GM23338 (cell line): Measurements from ENCODE around the gene PRM1. TPM values are rescaled to one million over a fixed set of nuclear protein-coding genes. Genes with fewer than 3 reads are reported as not detected.
A peak's percentile ranks its signal among the peaks of the same experiment; 100 is the strongest.

Experiments used
- ATAC-seq: fragments of 200-7000 bp; cut with Tn5 transposase; 3 replicates; pipeline ENCODE4 v1.9.1; 2020
- DNase-seq: peaks from one replicate; pipeline ENCODE4 v3.0.0-alpha.2; 2015; ENCODE audit warnings: low spot score
- H2AFZ ChIP-seq: fragments of 200-600 bp; sonication (generic); 2 replicates; pipeline ENCODE4 v1.8.0; 2016; ENCODE audit warnings: antibody characterized with exemption, mild to moderate bottlenecking, moderate library complexity
- H3F3A ChIP-seq: fragments of 200-600 bp; sonication (generic); replicated peaks from 2 replicates; pipeline ENCODE4 v1.8.0; 2017; ENCODE audit warnings: antibody characterized with exemption, mixed run types, low read depth
- H3K27ac ChIP-seq: fragments of 200-600 bp; sonication (generic); 2 replicates; pipeline ENCODE4 v1.6.1; 2016; ENCODE audit warnings: low read depth
- H3K27me3 ChIP-seq: fragments of 200-600 bp; sonication (generic); 2 replicates; pipeline ENCODE4 v1.8.0; 2016; ENCODE audit warnings: mild to moderate bottlenecking, mixed run types, moderate library complexity; ENCODE audit not compliant: insufficient read depth
- H3K36me3 ChIP-seq: fragments of 200-600 bp; sonication (generic); 2 replicates; pipeline ENCODE4 v1.8.0; 2016; ENCODE audit warnings: mild to moderate bottlenecking; ENCODE audit not compliant: insufficient read depth
- H3K4me1 ChIP-seq: fragments of 200-600 bp; sonication (generic); 2 replicates; pipeline ENCODE4 v1.8.0; 2016; ENCODE audit warnings: mild to moderate bottlenecking, moderate library complexity; ENCODE audit not compliant: insufficient read depth
- H3K4me2 ChIP-seq: fragments of 200-600 bp; sonication (generic); 2 replicates; pipeline ENCODE4 v1.7.1; 2017; ENCODE audit warnings: mixed run types
- H3K4me3 ChIP-seq: fragments of 200-600 bp; sonication (generic); 2 replicates; pipeline ENCODE4 v1.6.1; 2016; ENCODE audit warnings: mixed run types
- H3K79me2 ChIP-seq: fragments of 200-600 bp; sonication (generic); replicated peaks from 2 replicates; pipeline ENCODE4 v1.8.0; 2017; ENCODE audit warnings: mild to moderate bottlenecking; ENCODE audit not compliant: insufficient read depth
- H3K9me2 ChIP-seq: fragments of 200-600 bp; sonication (generic); 2 replicates; pipeline ENCODE4 v1.8.0; 2017; ENCODE audit not compliant: insufficient read depth
- H4K20me1 ChIP-seq: fragments of 200-600 bp; sonication (generic); replicated peaks from 2 replicates; pipeline ENCODE4 v1.8.0; 2017; ENCODE audit warnings: mild to moderate bottlenecking; ENCODE audit not compliant: insufficient read depth
- H3K27ac Mint-ChIP-seq: 2 replicates; pipeline ENCODE4 v1.8.0; 2020; ENCODE audit warnings: inconsistent platforms, mild to moderate bottlenecking, moderate library complexity, mixed read lengths
- H3K27me3 Mint-ChIP-seq: 3 replicates; pipeline ENCODE4 v1.8.0; 2022; ENCODE audit warnings: low read depth, mild to moderate bottlenecking, moderate library complexity, mixed read lengths, inconsistent platforms; ENCODE audit not compliant: insufficient read depth, poor library complexity
- H3K36me3 Mint-ChIP-seq: 3 replicates; pipeline ENCODE4 v1.8.0; 2021; ENCODE audit warnings: low read depth, mild to moderate bottlenecking, inconsistent platforms, moderate library complexity, mixed read lengths
- H3K4me1 Mint-ChIP-seq: 3 replicates; pipeline ENCODE4 v1.8.0; 2020; ENCODE audit warnings: mild to moderate bottlenecking, inconsistent platforms, mixed read lengths
- H3K4me3 Mint-ChIP-seq: 3 replicates; pipeline ENCODE4 v1.8.0; 2021; ENCODE audit warnings: moderate library complexity, mild to moderate bottlenecking, inconsistent platforms, mixed read lengths
- H3K9me3 Mint-ChIP-seq: 3 replicates; pipeline ENCODE4 v1.8.0; 2020; ENCODE audit warnings: moderate library complexity, mild to moderate bottlenecking, inconsistent platforms, mixed read lengths
- EZH2phosphoT487 ChIP-seq: fragments of 200-600 bp; sonication (generic); IDR thresholded peaks from one replicate; pipeline ENCODE4 v1.8.1; 2018; ENCODE audit warnings: antibody characterized with exemption; ENCODE audit not compliant: unreplicated experiment
- ZNF114 ChIP-seq: fragments of 250-450 bp; sonication (Bioruptor Pico); IDR thresholded peaks from 2 replicates; pipeline ENCODE4 v1.5.0; 2020; ENCODE audit warnings: mild to moderate bottlenecking, moderate library complexity
- ZNF331 ChIP-seq: fragments of 250-450 bp; sonication (Bioruptor Pico); IDR thresholded peaks from 2 replicates; pipeline ENCODE4 v1.5.0; 2020; ENCODE audit warnings: low read depth, mild to moderate bottlenecking, moderate library complexity
- polyA plus RNA-seq: library from polyadenylated mRNA; unstranded; fragments of >200 nt; fragmentation: Nextera tagmentation; extraction: Ambion mirVana; gene quantifications from 2 replicates; pipeline ENCODE4 v1.2.1, GENCODE V29; 2016
- total RNA-seq: library from RNA; depleted of rRNA; stranded (reverse); fragments of >200 nt; shearing (Covaris generic); gene quantifications from 2 replicates; pipeline ENCODE4 v1.2.3, GENCODE V29; 2014
- TF ChIP-seq, protein P1 (sequence below): fragments of 250-450 bp; sonication (Bioruptor Pico); IDR thresholded peaks from 2 replicates; pipeline ENCODE4 v1.5.0; 2020; ENCODE audit warnings: mild to moderate bottlenecking, moderate library complexity

The PRM1 gene
- total and polyA plus RNA-seq, 2 experiments from 2014 or later: 1.2 TPM; not detected in 1

DNA sequence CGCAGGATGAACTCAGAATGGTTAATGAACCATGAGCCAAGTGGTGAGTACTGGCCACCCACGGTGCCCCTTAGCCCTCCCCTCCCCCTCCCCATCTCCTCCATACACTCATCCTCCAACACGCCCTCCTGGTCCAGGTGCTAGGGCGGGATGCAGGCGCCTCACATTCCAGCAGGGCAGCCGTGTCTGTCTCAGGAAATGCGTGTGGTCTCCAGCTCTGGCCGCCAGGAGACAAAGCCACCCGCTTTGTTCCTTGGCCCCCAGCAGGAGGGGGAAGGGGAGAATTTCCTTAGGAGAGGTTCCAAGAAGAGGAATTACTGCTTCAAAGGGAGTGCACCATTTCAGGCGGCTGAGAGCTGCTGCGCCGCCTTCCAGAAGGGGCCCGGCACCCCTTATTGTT lies 34.4 kb upstream of the PRM1 start (continued):
- TF ChIP-seq, protein P1, sequence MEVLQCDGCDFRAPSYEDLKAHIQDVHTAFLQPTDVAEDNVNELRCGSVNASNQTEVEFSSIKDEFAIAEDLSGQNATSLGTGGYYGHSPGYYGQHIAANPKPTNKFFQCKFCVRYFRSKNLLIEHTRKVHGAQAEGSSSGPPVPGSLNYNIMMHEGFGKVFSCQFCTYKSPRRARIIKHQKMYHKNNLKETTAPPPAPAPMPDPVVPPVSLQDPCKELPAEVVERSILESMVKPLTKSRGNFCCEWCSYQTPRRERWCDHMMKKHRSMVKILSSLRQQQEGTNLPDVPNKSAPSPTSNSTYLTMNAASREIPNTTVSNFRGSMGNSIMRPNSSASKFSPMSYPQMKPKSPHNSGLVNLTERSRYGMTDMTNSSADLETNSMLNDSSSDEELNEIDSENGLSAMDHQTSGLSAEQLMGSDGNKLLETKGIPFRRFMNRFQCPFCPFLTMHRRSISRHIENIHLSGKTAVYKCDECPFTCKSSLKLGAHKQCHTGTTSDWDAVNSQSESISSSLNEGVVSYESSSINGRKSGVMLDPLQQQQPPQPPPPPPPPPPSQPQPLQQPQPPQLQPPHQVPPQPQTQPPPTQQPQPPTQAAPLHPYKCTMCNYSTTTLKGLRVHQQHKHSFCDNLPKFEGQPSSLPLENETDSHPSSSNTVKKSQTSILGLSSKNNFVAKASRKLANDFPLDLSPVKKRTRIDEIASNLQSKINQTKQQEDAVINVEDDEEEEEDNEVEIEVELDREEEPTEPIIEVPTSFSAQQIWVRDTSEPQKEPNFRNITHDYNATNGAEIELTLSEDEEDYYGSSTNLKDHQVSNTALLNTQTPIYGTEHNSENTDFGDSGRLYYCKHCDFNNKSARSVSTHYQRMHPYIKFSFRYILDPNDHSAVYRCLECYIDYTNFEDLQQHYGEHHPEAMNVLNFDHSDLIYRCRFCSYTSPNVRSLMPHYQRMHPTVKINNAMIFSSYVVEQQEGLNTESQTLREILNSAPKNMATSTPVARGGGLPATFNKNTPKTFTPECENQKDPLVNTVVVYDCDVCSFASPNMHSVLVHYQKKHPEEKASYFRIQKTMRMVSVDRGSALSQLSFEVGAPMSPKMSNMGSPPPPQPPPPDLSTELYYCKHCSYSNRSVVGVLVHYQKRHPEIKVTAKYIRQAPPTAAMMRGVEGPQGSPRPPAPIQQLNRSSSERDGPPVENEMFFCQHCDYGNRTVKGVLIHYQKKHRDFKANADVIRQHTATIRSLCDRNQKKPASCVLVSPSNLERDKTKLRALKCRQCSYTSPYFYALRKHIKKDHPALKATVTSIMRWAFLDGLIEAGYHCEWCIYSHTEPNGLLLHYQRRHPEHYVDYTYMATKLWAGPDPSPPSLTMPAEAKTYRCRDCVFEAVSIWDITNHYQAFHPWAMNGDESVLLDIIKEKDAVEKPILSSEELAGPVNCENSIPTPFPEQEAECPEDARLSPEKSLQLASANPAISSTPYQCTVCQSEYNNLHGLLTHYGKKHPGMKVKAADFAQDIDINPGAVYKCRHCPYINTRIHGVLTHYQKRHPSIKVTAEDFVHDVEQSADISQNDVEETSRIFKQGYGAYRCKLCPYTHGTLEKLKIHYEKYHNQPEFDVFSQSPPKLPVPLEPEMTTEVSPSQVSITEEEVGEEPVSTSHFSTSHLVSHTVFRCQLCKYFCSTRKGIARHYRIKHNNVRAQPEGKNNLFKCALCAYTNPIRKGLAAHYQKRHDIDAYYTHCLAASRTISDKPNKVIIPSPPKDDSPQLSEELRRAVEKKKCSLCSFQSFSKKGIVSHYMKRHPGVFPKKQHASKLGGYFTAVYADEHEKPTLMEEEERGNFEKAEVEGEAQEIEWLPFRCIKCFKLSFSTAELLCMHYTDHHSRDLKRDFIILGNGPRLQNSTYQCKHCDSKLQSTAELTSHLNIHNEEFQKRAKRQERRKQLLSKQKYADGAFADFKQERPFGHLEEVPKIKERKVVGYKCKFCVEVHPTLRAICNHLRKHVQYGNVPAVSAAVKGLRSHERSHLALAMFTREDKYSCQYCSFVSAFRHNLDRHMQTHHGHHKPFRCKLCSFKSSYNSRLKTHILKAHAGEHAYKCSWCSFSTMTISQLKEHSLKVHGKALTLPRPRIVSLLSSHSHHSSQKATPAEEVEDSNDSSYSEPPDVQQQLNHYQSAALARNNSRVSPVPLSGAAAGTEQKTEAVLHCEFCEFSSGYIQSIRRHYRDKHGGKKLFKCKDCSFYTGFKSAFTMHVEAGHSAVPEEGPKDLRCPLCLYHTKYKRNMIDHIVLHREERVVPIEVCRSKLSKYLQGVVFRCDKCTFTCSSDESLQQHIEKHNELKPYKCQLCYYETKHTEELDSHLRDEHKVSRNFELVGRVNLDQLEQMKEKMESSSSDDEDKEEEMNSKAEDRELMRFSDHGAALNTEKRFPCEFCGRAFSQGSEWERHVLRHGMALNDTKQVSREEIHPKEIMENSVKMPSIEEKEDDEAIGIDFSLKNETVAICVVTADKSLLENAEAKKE (CRISPR knock-in tag): peak; percentile 52; the same call in 1 of the 2 replicates
- TF ChIP-seq EZH2phosphoT487: no peak

DNA sequence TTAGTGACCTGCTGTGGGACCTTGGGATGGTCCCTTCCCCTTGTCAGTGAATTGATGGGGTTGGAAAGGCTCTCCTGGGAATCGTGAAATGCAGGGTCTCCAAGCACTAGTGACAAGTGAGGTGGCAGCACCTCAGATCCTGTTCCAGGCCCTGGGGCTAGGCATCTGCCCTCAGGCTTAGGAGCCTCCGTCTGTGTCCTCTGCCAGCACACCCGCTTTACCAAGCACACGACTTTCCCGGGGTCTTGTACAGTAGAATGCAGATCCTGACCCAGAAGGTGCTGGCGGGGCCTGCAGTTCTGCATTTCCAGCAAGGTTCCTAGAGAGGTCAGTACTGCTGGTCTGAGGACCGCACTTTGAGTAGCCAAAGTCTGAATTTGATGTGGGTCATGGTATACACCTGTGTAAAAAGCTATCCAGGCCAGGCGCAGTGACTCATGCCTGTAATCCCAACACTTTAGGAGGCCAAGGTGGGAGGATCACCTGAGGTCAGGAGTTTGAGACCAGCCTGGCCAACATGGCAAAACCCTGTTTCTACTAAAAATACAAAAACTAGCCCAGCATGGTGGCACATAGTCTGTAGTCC lies 33.3 kb upstream of the PRM1 start:
- Mint-ChIP-seq H3K36me3 (peaks cover 10% of the 10 kb centered on the region), H3K9me3 (no peaks in the 10 kb centered on the region), H3K27me3 (peaks cover 20% of the 10 kb centered on the region), H3K27ac (peak overlapping the region; percentile 97), H3K4me3 (no peak overlapping the region; the same call in 2 of the 3 replicates), H3K4me1 (peaks cover 52% of the 10 kb centered on the region)
- Histone ChIP-seq H3F3A (peaks cover 41% of the 10 kb centered on the region), H3K4me3 (no peak overlapping the region), H2AFZ (no peak overlapping the region), H3K27ac (peak overlapping the region; percentile 100), H3K27me3 (no peaks in the 10 kb centered on the region), H3K4me2 (peak overlapping the region; percentile 42), H3K36me3 (no peaks in the 10 kb centered on the region; the same call in 1 of the 2 replicates), H3K4me1 (peaks cover 60% of the 10 kb centered on the region), H3K9me2 (no peaks in the 10 kb centered on the region; the same call in 1 of the 2 replicates), H3K79me2 (peaks cover 8% of the 10 kb centered on the region; the same call in 1 of the 2 replicates), H4K20me1 (no peaks in the 10 kb centered on the region)
- DNase-seq (no peak), ATAC-seq (no peak)
- TF ChIP-seq ZNF331 (CRISPR knock-in tag) (no peak), ZNF114 (CRISPR knock-in tag) (no peak)
- TF ChIP-seq, protein P1 (CRISPR knock-in tag): no peak
